Occipital lobe (tissue), 2 donors: Measurements from ENCODE around the gene CDH22. TPM values are rescaled to one million over a fixed set of nuclear protein-coding genes. Genes with fewer than 3 reads are reported as not detected.

Experiments used
- DNase-seq: peaks from one replicate; lab custom pipeline; 2025; lab: John Stamatoyannopoulos, UW
- total RNA-seq: library from RNA; depleted of rRNA; stranded (reverse); fragments of >200 nt; gene quantifications from one replicate; pipeline ENCODE4 v1.2.3, GENCODE V29; 2014

The CDH22 gene, protein sequence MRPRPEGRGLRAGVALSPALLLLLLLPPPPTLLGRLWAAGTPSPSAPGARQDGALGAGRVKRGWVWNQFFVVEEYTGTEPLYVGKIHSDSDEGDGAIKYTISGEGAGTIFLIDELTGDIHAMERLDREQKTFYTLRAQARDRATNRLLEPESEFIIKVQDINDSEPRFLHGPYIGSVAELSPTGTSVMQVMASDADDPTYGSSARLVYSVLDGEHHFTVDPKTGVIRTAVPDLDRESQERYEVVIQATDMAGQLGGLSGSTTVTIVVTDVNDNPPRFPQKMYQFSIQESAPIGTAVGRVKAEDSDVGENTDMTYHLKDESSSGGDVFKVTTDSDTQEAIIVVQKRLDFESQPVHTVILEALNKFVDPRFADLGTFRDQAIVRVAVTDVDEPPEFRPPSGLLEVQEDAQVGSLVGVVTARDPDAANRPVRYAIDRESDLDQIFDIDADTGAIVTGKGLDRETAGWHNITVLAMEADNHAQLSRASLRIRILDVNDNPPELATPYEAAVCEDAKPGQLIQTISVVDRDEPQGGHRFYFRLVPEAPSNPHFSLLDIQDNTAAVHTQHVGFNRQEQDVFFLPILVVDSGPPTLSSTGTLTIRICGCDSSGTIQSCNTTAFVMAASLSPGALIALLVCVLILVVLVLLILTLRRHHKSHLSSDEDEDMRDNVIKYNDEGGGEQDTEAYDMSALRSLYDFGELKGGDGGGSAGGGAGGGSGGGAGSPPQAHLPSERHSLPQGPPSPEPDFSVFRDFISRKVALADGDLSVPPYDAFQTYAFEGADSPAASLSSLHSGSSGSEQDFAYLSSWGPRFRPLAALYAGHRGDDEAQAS
- 0.31 TPM for total RNA-seq

DNA sequence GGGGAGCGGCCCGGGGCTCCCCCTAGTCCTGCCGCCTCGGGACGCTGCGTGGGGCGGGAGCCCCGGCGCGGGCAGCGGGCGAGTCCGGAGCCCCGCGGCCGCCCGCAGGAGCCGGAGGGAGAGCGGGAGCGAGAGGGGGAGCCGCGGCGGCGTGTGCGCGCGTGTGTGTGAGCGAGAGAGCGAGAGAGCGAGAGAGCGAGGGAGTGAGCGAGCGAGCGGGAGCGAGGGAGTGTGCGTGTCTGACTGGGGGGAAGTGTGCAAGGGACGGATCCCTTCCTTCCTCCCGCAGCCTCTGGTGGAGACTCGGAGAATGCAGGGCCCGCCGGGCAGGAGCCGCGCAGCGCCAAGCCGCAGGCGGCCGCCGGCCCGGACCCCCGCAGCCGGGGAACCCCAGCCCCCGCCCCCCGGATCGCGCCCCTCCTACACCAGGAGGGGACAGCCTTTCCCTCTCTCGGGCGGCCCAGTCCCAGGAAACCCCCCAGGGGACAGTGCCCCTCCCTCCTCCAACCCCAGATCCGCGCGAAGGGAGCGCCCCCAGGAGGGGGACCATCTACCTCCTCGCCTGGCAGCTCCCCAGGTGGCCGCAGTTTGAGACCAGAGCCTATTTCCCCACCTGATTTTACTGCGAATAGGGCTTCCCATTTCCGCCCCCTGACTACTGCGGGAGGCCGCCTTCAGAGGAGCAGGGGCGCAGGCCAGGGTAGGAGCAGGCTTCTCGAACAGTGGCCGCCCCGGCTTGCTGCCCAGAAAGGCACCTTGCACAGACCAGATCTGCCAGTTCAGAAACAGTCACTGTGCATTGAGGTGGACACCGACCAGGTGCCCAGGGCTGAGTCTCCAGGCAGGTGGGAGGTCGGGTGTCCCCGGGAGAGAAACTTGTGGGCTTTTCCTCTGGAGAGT lies at the start of gene CDH22:
TSS of gene CDH22 (minus strand) at position 241 of the 900 bp plus-strand sequence. CDS start 57,204 bp downstream, outside the sequence.
- DNase-seq, result peak; percentile 37

DNA sequence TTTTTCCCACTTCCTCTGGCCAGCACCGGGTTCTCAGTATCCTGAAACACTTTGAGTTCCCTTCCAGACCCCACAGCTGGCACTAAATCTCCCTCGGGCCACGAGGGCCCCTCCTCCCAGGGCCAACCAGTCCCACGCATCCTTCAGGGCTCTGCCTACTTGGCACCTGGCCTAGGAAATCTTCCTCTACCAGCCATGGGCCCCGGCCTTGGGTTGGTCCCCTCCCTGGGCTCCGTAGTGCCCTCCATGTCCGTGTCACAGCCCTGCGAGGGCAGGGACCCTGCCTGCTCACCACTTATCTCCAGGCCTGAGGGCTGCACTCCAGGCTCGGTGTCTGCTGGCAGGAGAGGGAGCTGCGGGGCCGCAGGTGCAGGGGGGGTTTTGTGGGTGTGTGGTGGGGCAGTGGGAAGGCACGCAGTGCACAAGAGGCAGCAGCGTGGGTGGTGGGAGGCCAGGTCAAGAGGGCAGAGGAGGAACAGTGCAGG lies 48.8 kb upstream of the CDH22 start:
- DNase-seq, result no peak

DNA sequence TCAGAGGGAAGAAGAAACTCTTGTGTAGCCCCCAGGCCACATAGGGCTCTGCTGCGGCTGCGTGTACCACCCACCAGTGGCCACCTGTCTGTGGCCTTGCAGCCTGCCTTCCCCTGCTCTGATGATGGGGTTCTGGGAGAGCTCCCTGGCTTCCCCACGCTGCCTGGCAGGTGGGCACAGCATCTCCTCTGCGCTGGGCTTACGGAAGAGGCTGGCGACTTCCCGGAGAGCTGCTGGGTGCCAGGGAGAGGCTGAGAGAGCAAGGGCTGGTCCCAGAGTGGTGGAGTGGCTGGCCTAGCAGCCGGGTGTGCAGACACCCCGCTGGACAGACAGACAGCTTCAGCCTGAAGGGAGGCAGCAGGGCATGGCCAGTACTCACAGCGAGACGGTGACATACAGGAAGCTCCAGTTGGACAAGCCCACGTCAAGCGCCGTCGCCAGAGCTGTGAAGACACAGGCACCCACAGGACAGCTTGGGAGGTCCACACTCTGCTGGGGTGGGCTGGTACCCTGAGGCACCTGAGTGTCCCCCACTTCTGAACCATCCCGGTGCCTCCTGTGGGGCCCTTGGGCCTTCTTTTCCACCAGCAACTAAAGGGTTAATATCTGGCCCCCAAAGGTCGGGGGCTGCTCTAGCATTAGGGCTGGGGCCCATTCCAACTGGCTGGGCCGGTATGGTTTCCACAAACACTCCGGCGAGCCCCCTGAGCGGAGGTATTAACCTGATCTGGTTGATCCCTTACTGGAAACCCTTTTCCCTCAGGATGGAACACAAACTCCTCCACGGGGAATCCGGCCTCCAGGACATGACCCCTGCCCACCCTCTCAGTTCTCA lies 48.1 kb upstream of the CDH22 start:
- no peak for DNase-seq

DNA sequence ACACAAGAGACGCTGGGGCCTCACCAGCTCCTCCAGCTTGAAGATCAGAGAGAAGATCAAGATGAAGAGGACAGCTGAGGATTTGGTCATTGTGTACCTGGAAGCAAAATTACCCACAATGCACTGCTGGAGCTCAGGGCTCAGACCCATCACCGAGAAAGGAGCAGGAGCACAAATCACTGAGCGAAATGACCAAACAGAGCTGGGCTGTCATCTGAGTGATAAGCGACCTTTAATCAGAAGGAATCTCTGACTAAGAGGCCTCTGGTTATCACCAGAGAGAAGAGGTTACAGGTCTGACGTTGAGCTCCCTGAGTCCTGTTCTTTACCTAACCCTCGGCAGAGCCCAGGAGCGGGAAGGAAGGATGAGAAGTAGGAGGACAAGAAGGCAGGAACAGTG lies 47.5 kb upstream of the CDH22 start:
- no peak for DNase-seq

DNA sequence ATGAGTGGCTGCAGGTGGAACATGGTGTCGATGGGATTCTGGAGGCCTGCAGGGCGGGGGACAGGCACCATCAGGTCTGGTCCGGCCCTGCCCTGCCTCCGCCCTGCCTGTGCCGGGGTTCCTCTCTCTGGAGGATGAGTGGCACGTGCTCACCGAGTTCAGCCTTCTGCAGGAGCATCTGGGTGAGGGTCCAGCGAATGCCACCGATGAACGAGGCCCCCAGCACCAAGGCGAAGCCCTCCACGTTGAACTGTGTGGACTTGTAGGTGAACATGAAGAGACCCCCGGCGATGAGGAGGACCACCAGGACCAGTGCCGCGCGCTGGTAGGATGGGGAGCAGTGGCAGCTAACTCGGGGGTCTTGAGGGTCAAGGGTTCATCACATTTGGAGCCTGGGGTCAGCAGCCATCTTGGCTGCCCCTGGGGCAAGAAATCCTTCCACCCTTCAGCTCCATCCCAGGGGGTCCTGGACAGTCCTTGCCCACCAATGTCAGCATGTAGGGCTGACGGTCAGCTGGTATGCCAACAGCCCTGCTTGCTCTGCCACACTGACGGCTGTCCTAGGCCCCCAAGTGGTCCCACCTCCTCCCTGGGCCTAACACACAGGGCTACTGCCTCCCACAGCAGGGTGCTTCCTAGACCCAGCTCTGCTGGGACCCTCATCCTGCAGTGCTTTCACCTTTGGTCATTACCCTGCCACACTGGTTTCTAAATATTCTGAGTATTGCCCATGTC lies 46.8 kb upstream of the CDH22 start:
- DNase-seq, result no peak

DNA sequence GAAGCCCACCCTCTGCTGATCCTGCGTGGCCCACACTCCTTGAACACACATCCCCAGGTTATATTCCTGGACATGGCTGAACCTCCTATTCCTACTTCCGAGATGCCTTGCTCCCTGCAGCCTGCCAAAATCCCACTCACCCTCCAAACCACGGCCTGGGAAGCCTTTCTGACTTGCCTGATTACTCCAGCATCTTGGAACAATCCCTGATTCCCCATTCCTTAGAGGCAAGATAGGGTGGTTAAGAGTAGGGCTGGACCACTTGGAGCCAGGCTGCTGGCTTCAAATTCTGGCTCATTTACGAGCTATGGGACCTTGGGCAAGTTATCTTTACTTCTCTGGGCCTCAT lies 45.9 kb upstream of the CDH22 start:
- DNase-seq, result no peak

DNA sequence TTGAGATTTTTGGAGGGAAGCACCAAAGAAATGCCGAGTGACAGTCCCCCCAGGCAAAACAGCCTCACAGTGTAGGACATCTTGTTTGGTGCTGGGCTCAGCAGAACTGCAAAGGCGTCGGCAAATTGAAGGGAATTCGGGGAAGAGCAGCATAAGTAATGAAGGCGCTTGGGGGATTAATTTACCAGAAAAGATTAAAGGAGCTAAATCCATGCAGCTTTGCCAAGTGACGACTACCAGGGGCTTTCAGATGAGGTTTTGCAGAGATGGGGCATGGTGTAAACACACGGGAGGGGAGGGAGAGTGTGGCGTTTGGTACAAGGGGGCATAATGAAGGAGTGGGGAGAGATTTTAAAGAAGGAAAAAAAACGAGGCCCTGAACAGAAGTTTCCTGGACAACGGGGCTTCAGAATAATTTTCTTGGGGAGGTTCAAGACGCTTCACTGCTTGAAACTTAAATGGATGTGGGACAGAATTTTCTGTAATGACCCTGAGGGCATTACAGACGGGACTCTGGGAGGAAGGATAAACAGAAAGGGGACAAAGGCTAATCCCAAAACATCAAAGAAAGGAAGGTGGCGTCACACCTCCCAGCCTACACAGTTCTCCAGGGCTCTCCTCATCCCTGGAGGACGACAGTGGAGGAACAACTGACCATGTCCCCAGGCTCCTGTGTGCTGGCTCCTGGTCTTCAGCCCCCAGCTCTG lies 45.4 kb upstream of the CDH22 start:
- DNase-seq, result no peak

DNA sequence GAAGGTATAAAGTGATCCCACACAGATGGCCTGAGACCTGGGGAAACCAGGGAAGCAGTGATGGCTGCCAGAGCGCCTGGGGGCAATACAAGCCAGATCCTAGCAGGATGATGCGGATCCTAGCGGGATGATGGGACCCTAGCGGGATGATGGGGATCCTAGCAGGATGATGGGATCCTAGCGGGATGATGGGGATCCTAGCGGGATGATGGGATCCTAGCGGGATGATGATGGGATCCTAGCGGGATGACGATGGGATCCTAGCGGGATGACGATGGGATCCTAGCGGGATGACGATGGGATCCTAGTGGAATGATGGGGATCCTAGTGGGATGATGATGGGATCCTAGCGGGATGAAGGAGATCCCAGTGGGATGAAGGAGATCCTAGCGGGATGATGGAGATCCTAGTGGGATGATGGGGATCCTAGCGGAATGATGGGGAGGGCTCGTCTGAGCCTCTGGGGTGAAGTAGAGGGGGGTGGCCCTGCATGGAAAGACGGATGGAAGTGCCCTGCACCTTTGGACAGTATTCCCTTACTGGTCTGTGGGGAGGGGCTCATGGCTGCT lies 44.2 kb upstream of the CDH22 start:
- no peak for DNase-seq

DNA sequence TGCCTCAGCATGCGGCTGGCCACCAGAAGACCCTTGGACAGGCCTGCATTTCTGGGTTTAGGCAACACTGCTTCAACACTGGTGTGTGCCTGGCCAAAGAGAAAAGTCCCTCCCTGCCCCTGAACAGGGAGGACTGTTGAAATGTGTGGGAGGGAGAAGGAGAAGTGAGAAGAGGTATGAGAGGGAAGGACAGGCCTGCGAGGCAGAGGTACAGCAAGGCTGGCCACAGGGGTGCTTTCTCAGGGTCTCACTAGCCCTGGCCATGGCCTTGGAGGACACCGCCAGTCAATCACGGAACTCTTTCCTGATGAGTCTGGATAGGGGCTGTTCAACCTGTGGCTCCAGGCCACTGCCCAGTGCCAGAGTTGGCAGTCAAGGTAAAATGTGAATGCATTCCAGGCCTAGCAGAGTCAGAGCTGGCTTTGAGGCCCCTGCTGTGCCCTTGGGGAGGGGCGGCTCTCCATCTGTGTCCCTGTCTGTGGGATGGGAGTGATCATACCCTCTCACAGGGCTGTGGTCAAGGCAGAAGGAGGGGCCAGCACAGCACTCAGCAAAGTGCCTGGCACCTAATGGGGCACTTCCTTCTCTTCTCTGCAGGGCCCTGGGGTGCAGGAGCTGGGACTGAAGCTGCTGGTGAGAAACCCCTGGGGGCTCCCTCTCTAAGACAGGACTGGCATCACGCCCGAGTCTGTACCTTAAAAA lies 43.2 kb upstream of the CDH22 start:
- DNase-seq, result no peak

DNA sequence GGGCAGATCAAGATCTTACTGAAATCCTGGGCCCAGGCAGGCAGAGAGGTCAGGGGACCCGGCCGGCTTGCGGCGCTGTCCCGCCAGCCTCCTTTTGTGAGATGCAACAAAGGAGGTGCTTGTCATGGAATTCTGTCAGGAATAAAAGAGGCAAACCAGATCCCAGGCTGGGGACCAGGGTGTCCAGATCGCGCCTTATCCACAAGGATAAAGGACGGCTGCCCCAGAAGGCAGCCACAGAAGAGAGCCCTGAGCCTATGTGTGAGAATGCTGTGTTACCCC lies 42.6 kb upstream of the CDH22 start:
- no peak for DNase-seq

DNA sequence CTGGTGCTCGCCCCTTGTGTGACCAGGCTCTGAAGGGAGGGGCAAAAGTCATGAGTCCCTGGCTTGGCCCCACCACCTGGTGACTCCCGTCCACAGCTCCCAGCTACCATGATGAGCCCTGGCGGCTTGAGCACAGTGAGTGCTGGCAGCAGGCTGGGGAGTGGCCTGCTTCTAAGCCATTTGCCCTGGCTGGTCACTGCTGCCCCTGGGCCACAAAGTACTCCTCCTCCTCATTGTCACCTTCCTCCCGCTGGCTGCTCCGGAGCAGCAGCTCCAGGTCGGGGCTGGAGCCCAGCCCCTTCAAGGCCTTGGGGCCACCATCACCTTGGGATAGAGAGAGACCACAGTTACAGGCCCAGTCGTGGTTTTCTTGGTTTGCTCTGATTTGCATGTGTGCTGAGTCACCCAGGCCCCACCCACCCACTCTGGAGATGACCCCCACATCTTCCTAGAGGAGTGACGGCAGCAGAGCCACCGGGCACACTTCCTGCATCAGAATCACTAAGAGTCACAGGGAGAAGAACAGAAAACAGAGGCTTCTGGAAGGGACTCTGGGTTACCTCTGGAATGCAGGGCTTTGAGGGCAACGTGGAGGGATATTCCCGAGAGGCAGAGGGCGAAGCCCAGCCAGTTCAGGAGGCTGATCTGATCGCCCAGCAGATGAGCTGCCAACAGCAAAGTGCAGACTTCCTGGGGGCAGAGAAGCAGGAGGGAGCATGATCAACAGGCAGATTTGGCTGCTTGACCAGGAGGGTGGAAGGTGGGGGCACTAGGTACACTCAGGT lies 42.1 kb upstream of the CDH22 start:
- DNase-seq, result no peak

DNA sequence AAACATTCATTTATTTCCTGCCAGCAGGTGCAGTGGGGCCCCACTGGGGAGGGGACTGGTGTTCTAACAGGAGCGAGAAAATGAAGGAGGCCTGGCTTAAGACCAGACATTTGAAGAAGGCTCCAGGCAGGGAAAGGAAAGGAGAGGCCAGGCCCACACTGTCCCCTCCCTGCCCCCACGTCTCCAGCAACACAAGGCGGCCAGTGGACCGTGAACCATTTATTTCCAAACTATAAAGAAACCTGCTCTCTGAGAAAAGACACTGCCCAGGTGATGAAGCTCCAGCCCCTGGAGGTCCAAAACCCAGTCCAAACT lies 41.4 kb upstream of the CDH22 start:
- no peak for DNase-seq

DNA sequence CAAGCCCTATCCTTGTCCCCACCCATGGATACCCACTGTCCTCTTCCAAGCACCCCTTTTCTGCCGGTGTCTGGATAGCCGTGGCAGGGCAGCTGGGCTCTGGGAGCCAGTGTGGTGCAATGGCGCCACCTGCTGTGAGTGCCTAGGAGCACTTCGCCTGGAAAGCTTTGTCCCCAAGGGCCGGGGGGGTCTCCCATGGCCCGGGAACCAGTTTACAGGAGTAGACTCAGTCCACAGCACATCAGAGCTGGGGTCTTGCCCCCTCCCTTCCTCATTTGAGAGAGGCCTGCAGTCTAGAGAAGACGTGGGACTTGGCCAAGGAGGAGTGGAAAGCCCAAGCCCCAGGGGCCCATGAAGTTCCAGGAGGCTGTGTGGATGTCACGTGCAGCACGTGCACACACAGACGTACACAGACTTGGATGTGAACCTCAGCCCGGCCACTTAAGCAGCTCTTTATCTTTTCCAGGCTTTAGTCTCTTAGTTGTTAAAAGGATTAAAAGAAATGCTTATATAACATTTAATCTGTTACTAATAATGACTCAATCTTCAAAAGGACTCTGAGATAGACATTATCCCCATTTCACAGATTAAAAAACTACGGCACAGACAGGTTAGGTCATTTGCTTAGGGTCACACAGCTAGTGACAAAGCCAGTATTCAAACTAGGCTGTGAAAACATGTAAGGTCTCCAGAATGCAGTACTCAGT lies 40.9 kb upstream of the CDH22 start:
- DNase-seq, result peak; percentile 43

DNA sequence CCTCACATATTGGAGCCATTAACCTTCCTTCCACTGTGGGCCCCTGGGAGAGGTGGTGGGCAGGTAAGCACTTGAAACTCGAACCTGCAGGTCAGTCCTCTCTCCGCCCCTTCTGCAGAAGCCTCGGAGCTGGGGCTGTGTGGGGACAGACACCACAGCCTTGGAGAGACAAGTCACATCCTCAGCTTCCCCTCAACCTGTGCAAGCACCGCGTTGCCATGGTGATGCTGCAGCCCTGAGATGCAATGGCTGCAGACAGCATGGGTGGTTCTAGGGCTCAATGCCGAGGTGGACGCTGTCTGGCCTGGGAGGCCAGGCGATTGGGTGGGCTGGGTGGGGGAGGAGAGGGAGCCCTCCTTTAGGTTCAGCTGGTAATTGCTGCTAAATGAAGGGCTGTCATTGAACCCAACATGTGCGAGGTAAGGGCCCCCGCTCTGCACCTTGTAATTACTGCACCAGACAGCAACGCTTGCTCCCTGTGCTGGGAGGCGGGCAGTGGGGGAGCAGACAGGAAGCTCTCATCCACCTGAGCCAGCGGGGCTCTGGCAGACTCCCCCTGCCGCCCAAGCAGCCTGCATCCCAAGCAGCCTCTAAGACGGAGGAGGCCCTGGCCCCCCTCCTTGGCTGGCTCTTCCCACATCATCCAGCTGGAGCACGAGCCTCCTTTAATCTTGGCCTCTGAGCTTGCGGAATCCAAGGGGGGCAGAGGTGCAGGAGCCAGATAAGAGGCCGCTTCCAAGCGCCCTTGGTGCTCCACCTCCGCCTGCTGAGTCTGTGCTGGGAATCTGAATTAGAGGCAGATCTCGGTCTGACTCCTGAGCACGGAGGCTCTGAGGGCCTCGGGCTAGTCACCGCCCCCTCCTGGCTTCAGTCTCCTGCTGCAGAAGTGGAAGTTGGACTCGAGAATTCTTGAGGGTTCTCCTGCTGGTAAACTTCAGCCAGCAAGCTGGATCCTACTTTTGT lies 39.8 kb upstream of the CDH22 start:
- peak; percentile 27 for DNase-seq

DNA sequence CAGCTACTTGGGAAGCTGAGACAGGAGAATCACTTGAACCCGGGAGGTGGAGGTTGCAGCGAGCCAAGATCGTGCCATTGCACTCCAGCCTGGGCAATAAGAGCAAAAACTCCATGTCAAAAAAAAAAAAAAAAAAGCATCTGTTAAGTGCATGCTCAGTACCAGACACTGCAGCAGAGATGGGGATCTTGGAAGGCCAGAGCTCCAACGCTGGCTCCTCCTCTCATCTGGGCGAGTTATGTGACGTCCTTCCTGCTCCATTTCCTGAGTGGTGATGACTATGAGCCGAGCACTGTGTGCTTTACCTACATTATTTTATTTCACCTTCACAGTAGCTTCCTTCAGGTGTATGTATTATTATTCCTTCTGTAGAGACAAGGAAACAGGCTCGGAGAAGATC lies 38.5 kb upstream of the CDH22 start:
- no peak for DNase-seq

DNA sequence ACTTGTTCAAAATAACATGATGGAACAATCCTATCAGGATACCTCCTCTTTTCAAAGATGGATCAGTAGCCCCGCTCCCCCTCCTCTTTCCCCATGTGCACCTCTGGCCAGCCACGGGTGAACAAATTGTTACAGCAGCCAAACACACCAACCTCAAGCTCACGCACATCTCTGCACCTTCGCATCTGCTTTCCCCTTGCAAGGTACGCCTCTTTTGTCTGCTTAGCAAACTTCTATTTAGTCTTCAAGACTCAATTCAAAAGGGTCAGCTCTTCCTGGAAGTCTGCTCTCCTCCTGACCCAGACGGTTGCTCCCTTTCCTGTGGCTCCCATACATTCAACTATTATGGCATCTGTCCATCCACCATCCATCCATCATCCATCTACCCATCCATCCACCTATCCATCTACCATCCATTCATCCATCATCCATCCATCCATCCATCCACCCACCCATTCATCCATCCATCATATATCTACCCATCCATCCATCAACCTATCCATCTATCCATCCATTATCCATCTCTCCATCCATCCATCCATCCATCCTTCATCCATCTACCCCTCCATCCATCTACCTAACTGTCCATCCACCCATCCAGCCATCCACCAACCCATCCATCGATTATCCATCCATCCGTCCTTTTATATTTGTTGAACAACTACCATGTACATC lies 36.3 kb upstream of the CDH22 start:
- no peak for DNase-seq
